OCI-LY1 (cell line): ENCODE measurements around the gene ZFP92.

Experiments used
- H2AFZ ChIP-seq: fragments of 200-600 bp; sonication (generic), shearing (Covaris generic); 2 replicates; pipeline ENCODE4 v1.6.0; 2014; ENCODE audit warnings: antibody characterized with exemption, mild to moderate bottlenecking, low read length
- H3F3A ChIP-seq: fragments of 200-600 bp; sonication (generic), shearing (Covaris generic); 2 replicates; pipeline ENCODE4 v1.6.0; 2014; ENCODE audit warnings: mild to moderate bottlenecking, antibody characterized with exemption, low read length, moderate library complexity; ENCODE audit not compliant: insufficient read depth
- H3K27ac ChIP-seq: fragments of 200-600 bp; sonication (generic); 2 replicates; pipeline ENCODE4 v1.5.1; 2014; ENCODE audit warnings: low read length, mixed run types, mild to moderate bottlenecking, low read depth; ENCODE audit not compliant: poor library complexity, severe bottlenecking
- H3K27me3 ChIP-seq: fragments of 200-600 bp; sonication (generic); 2 replicates; pipeline ENCODE4 v1.6.0; 2014; ENCODE audit warnings: antibody characterized with exemption, mild to moderate bottlenecking, low read length, moderate library complexity; ENCODE audit not compliant: insufficient read depth
- H3K36me3 ChIP-seq: fragments of 200-600 bp; sonication (generic); 2 replicates; pipeline ENCODE4 v1.6.1; 2014; ENCODE audit warnings: mild to moderate bottlenecking, antibody characterized with exemption, low read length, moderate library complexity, mixed read lengths; ENCODE audit not compliant: insufficient read depth
- H3K4me1 ChIP-seq: fragments of 200-600 bp; sonication (generic); 2 replicates; pipeline ENCODE4 v1.5.1; 2014; ENCODE audit warnings: mild to moderate bottlenecking, low read length, moderate library complexity; ENCODE audit not compliant: insufficient read depth, severe bottlenecking
- H3K4me2 ChIP-seq: fragments of 200-600 bp; sonication (generic), shearing (Covaris generic); 2 replicates; pipeline ENCODE4 v1.6.1; 2014; ENCODE audit warnings: low read length
- H3K4me3 ChIP-seq: fragments of 200-600 bp; sonication (generic); 2 replicates; pipeline ENCODE4 v1.5.1; 2014; ENCODE audit warnings: low read length, low read depth, mild to moderate bottlenecking, mixed read lengths; ENCODE audit not compliant: poor library complexity, severe bottlenecking
- H3K79me2 ChIP-seq: fragments of 200-600 bp; shearing (Covaris generic); 2 replicates; pipeline ENCODE4 v1.6.1; 2016; ENCODE audit warnings: mixed run types, low read length, mixed read lengths; ENCODE audit not compliant: insufficient read depth
- H3K9ac ChIP-seq: fragments of 200-600 bp; sonication (generic), shearing (Covaris generic); 2 replicates; pipeline ENCODE4 v1.6.1; 2014; ENCODE audit warnings: mild to moderate bottlenecking, low read length, mixed read lengths
- H3K9me2 ChIP-seq: fragments of 200-600 bp; sonication (generic), shearing (Covaris generic); 2 replicates; pipeline ENCODE4 v1.6.1; 2014; ENCODE audit warnings: low read depth, mild to moderate bottlenecking, low read length, mixed read lengths
- H3K9me3 ChIP-seq: fragments of 200-600 bp; shearing (Covaris generic); 2 replicates; pipeline ENCODE4 v1.6.1; 2014; ENCODE audit warnings: low read length, mixed read lengths
- H4K20me1 ChIP-seq: fragments of 200-600 bp; sonication (generic), shearing (Covaris generic); 2 replicates; pipeline ENCODE4 v1.6.0; 2016; ENCODE audit warnings: mild to moderate bottlenecking, low read length; ENCODE audit not compliant: insufficient read depth
- EZH2 ChIP-seq: fragments of 200-600 bp; sonication (generic), shearing (Covaris generic); IDR thresholded peaks from 2 replicates; pipeline ENCODE4 v1.8.0; 2017; ENCODE audit warnings: borderline replicate concordance, mixed run types, mild to moderate bottlenecking, antibody characterized with exemption, low read length, moderate library complexity, mixed read lengths
- TF ChIP-seq, protein P1 (sequence below): fragments of 200-600 bp; sonication (generic), shearing (Covaris generic); IDR thresholded peaks from 2 replicates; pipeline ENCODE4 v1.5.1; 2017; ENCODE audit warnings: mild to moderate bottlenecking, antibody characterized with exemption, low read length, moderate library complexity, mixed read lengths

ZFP92 gene

DNA sequence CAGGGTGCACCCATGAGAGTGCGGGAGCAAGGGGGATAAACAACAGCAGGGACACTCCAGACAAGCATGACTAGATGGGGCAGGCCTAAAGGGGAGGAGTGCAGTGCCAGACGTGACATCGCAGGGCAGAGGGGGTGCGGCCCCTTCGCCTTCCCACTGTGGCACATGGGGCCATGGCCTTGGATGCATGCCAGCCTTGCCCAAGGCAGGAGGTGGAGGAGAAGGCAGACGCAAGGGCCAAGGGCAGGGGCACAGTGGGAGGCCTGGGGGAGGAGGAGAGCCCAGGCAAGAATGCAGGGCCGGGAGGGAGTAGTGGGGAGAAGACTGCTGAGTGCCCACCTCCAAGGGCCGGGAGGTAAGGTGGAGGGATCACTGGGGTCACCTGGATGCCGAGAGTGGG, 31.8 kb upstream of the ZFP92 start:
- Histone ChIP-seq H3K36me3 (no peaks in the 10 kb centered on the region), H3K4me2 (no peak overlapping the region), H2AFZ (no peak overlapping the region), H3K27ac (no peak overlapping the region), H3K27me3 (no peaks in the 10 kb centered on the region), H3K9me3 (no peaks in the 10 kb centered on the region), H3F3A (no peaks in the 10 kb centered on the region), H3K9me2 (no peaks in the 10 kb centered on the region), H3K9ac (no peak overlapping the region), H3K4me1 (peaks cover 2% of the 10 kb centered on the region), H4K20me1 (no peaks in the 10 kb centered on the region), H3K79me2 (no peaks in the 10 kb centered on the region), H3K4me3 (no peak overlapping the region)
- TF ChIP-seq, protein P1, sequence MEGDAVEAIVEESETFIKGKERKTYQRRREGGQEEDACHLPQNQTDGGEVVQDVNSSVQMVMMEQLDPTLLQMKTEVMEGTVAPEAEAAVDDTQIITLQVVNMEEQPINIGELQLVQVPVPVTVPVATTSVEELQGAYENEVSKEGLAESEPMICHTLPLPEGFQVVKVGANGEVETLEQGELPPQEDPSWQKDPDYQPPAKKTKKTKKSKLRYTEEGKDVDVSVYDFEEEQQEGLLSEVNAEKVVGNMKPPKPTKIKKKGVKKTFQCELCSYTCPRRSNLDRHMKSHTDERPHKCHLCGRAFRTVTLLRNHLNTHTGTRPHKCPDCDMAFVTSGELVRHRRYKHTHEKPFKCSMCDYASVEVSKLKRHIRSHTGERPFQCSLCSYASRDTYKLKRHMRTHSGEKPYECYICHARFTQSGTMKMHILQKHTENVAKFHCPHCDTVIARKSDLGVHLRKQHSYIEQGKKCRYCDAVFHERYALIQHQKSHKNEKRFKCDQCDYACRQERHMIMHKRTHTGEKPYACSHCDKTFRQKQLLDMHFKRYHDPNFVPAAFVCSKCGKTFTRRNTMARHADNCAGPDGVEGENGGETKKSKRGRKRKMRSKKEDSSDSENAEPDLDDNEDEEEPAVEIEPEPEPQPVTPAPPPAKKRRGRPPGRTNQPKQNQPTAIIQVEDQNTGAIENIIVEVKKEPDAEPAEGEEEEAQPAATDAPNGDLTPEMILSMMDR = no peak
- no peak for TF ChIP-seq EZH2

DNA sequence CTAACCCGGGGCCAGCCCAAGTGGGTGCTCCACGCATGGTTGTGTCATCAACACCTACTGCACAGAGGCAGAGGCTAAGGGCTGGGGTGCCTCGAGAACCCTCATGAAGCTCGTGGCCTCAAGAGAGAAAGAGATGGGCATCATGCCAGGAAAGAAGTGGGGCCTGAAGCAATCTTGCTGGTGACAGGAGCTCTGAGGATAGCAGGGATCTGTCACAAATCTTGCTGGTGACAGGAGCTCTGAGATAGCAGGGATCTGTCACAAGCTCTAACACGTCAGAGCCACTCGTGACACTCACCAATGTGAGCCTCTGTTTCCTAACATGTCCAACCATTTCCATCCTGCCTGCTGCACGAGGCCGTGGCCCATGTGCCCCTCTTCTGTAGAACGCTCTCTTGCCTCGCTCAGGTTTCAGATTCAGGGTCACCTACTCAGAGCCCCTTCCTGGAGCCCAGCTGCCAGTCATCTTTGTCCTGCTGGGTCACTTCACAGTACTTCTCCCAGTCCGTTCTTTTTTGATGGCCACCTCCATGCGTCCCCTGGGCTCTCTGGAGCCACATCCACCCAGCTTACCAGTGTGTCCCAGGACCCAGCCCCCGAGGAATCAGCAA, 31.2 kb upstream of the ZFP92 start:
- H3K4me3 ChIP-seq = no peak overlapping the region
- H3K27me3 ChIP-seq = no peaks in the 10 kb centered on the region
- no peak overlapping the region for H3K4me2 ChIP-seq
- H3K4me1 ChIP-seq = no peaks in the 10 kb centered on the region
- no peak overlapping the region for H2AFZ ChIP-seq
- no peaks in the 10 kb centered on the region for H3K79me2 ChIP-seq
- no peaks in the 10 kb centered on the region for H4K20me1 ChIP-seq
- no peaks in the 10 kb centered on the region for H3K36me3 ChIP-seq
- no peak for TF ChIP-seq EZH2
- TF ChIP-seq, protein P1 = no peak
- no peak overlapping the region for H3K27ac ChIP-seq
- H3K9me3 ChIP-seq = no peaks in the 10 kb centered on the region
- H3K9ac ChIP-seq = no peak overlapping the region
- H3K9me2 ChIP-seq = no peaks in the 10 kb centered on the region
- no peaks in the 10 kb centered on the region for H3F3A ChIP-seq

DNA sequence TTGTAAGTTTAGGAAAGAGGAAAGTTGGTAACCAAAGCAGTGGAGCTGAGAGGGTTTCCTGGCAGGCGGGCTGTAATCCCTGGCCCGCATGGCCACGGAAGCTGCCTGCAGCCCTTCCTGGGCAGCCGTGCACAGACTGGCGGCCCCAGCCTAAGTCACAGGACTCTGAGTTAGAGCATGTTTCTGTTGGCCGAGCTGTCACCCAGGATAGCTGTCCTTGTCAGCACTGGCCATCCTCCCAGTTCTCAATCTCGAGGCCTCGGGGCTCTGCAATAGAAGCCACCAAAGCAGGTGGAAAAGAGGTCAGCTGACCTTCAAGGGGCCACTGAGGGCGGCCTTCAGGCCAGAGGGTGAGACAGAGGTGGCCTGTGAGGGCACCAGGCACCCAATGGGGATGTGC, 30.6 kb upstream of the ZFP92 start:
- Histone ChIP-seq H3K4me3 (no peak overlapping the region), H2AFZ (no peak overlapping the region), H3K9me2 (no peaks in the 10 kb centered on the region), H3K27ac (no peak overlapping the region), H3K79me2 (no peaks in the 10 kb centered on the region), H3K9me3 (no peaks in the 10 kb centered on the region), H3K4me2 (no peak overlapping the region), H3F3A (no peaks in the 10 kb centered on the region), H4K20me1 (no peaks in the 10 kb centered on the region), H3K27me3 (no peaks in the 10 kb centered on the region), H3K9ac (no peak overlapping the region), H3K36me3 (no peaks in the 10 kb centered on the region), H3K4me1 (no peaks in the 10 kb centered on the region)
- no peak for TF ChIP-seq EZH2
- TF ChIP-seq, protein P1 = no peak
